GM21423 (cell line): ENCODE results near the gene ABAT.

Experiments used
- ATAC-seq: cut with Tn5 transposase; IDR thresholded peaks from one replicate; pipeline ENCODE4 v1.9.1; 2021; ENCODE audit warnings: mild to moderate bottlenecking, moderate library complexity; ENCODE audit not compliant: unreplicated experiment

ABAT gene

GRCh38 chr16:8808009-8808408 lies 133.6 kb downstream of the ABAT start:
- no peak for ATAC-seq

- ATAC-seq, result no peak
These were observed 134.4 kb downstream of the ABAT start for GRCh38 chr16:8808613-8809353.

- ATAC-seq, result no peak
These were observed 137.9 kb downstream of the ABAT start for GRCh38 chr16:8812162-8812843.

GRCh38 chr16:8814095-8814806 lies 139.8 kb downstream of the ABAT start:
- no peak for ATAC-seq

- no peak for ATAC-seq
These were observed 142.7 kb downstream of the ABAT start for GRCh38 chr16:8816967-8817655.

- peak; percentile 76 for ATAC-seq
These were observed 144.3 kb downstream of the ABAT start for GRCh38 chr16:8818504-8819270.

GRCh38 chr16:8819411-8820034 lies 145.1 kb downstream of the ABAT start:
- ATAC-seq, result no peak

GRCh38 chr16:8822403-8822802 lies 148.0 kb downstream of the ABAT start:
- ATAC-seq, result no peak

GRCh38 chr16:8826278-8826879 lies 152.0 kb downstream of the ABAT start:
- ATAC-seq, result no peak

- ATAC-seq, result no peak
These were observed 154.2 kb downstream of the ABAT start for GRCh38 chr16:8828541-8829165.

- ATAC-seq, result no peak
These were observed 157.0 kb downstream of the ABAT start for GRCh38 chr16:8831450-8831849.

GRCh38 chr16:8831871-8832716 lies 157.7 kb downstream of the ABAT start:
- no peak for ATAC-seq

- ATAC-seq, result no peak
These were observed 158.3 kb downstream of the ABAT start for GRCh38 chr16:8832717-8833105.
